ENCODE data around the gene STARD4.

GRCh38 chr5:111478898-111479297 is 33.4 kb downstream of the STARD4 start:
- TF ChIP-seq CTCF (conservative IDR thresholded peaks at IDR 0.05; ENCODE audit: low read depth, low read length) (no peak), EZH2 (IDR thresholded peaks at IDR 0.05; ENCODE audit: borderline replicate concordance, low read depth, low read length, poor library complexity, severe bottlenecking) (no peak)

All from A673 (cell line).